GM12878 (cell line): ENCODE results near the gene ARAP2. TPM values are rescaled to one million over a fixed set of nuclear protein-coding genes. Genes with fewer than 3 reads are reported as not detected.

Experiments
- ATAC-seq: fragments of 200-7000 bp; cut with Tn5 transposase; 3 replicates; pipeline ENCODE4 v1.9.1; 2020; ENCODE audit warnings: mild to moderate bottlenecking, moderate library complexity
- BruUV-seq: library from RNA; stranded (reverse); fragments of 400-500 nt; replicated peaks from 2 replicates; lab custom pipeline; 2021; lab: Mats Ljungman, UMichigan
- CTCF ChIA-PET: fragments of 300-600 bp; sonication (Branson Sonifier 250); formaldehyde crosslinking; extraction: SDS; loops from one replicate; lab custom pipeline; 2021; ENCODE audit warnings: inconsistent platforms; lab: Yijun Ruan, JAX
- POLR2A ChIA-PET: fragments of 350-600 bp; formaldehyde crosslinking; extraction: SDS; loops from one replicate; lab custom pipeline; 2021; ENCODE audit warnings: inconsistent platforms; lab: Charles Lee
- RAD21 ChIA-PET: fragments of 300-600 bp; sonication (Branson Sonifier 250); formaldehyde crosslinking; loops from one replicate; lab custom pipeline; 2023; ENCODE audit warnings: antibody characterized with exemption; ENCODE audit not compliant: unreplicated experiment; lab: Charles Lee
- SMC1A ChIA-PET: fragments of 300-600 bp; sonication (Branson Sonifier 250); formaldehyde crosslinking; loops from one replicate; lab custom pipeline; 2023; ENCODE audit not compliant: unreplicated experiment, uncharacterized antibody; lab: Charles Lee
- DNase-seq: peaks from one replicate; pipeline ENCODE4 v3.0.0-alpha.2; 2011; ENCODE audit warnings: low read depth, low spot score
- FAIRE-seq: peaks from 3 replicates; lab custom pipeline; 2011; peaks lifted over from hg19 to GRCh38; lab: Jason Lieb, UNC
- H2AFZ ChIP-seq: 2 replicates; pipeline ENCODE4 v1.6.0; 2011; ENCODE audit warnings: low read depth, low read length, control low read depth; ENCODE audit not compliant: control insufficient read depth
- H3K27ac ChIP-seq: 2 replicates; pipeline ENCODE4 v1.5.1; 2011; ENCODE audit warnings: control low read depth; ENCODE audit not compliant: control insufficient read depth, insufficient read depth
- H3K27me3 ChIP-seq, 2 experiments: replicated peaks in 1 of 2; 2 replicates each; pipeline versions ENCODE4 v1.6.0 to v1.6.1; 2011; ENCODE audit warnings: low read length in 1 of 2; ENCODE audit not compliant: control insufficient read depth in 2 of 2, insufficient read depth in 2 of 2
- H3K36me3 ChIP-seq, 2 experiments: 2 replicates each; pipeline ENCODE4 v1.5.1; 2011; ENCODE audit warnings: low read length in 1 of 2; ENCODE audit not compliant: control insufficient read depth in 2 of 2, insufficient read depth in 2 of 2
- H3K4me1 ChIP-seq: 2 replicates; pipeline ENCODE4 v1.6.1; 2011; ENCODE audit warnings: mild to moderate bottlenecking, low read length, moderate library complexity, mixed read lengths; ENCODE audit not compliant: control insufficient read depth, insufficient read depth
- H3K4me2 ChIP-seq: 2 replicates; pipeline ENCODE4 v1.6.0; 2011; ENCODE audit warnings: control low read depth; ENCODE audit not compliant: control insufficient read depth, insufficient read depth
- H3K4me3 ChIP-seq: fragments of 200-600 bp; sonication (generic); 2 replicates; pipeline ENCODE4 v1.5.1; 2016
- H3K79me2 ChIP-seq: 2 replicates; pipeline ENCODE4 v1.6.0; 2011; ENCODE audit warnings: low read length; ENCODE audit not compliant: control insufficient read depth, insufficient read depth
- H3K9ac ChIP-seq: 2 replicates; pipeline ENCODE4 v1.8.0; 2011; ENCODE audit warnings: low read length, control low read depth, mixed read lengths; ENCODE audit not compliant: control insufficient read depth, insufficient read depth
- H3K9me3 ChIP-seq: replicated peaks from 3 replicates; pipeline ENCODE4 v1.5.1; 2011; ENCODE audit warnings: mild to moderate bottlenecking, low read length; ENCODE audit not compliant: control insufficient read depth, insufficient read depth
- H4K20me1 ChIP-seq: 2 replicates; pipeline ENCODE4 v1.6.0; 2011; ENCODE audit not compliant: control insufficient read depth, insufficient read depth
- EED ChIP-seq: sonication (generic); IDR thresholded peaks from 2 replicates; pipeline ENCODE4 v1.6.1; 2016; ENCODE audit warnings: antibody characterized with exemption, low read depth
- NFIC ChIP-seq: IDR thresholded peaks from 2 replicates; pipeline ENCODE4 v1.6.1; 2012; ENCODE audit warnings: low read depth, mild to moderate bottlenecking, inconsistent platforms, low read length, moderate library complexity
- RUNX3 ChIP-seq: IDR thresholded peaks from 2 replicates; pipeline ENCODE4 v1.6.1; 2012; ENCODE audit warnings: low read length, inconsistent platforms
- WGBS: methylation state at CpG from one replicate; pipeline ENCODE4 v1.1.6; 2016; ENCODE audit warnings: low lambda C conversion rate; ENCODE audit not compliant: insufficient replicate concordance, insufficient coverage; ENCODE audit errors: missing lambda C conversion rate; 5-methylcytosine and 5-hydroxymethylcytosine counted together
- in situ Hi-C: fragments of 300-500 bp; cut with MboI; formaldehyde crosslinking; loops from 9 replicates; pipeline ENCODE4 v1.14.3; 2018; ENCODE audit warnings: mixed read lengths
- intact Hi-C: fragments of 100-400 bp; cut with micrococcal nuclease; formaldehyde crosslinking; loops from one replicate; pipeline ENCODE4 v1.14.2; 2022; ENCODE audit not compliant: unreplicated experiment
- polyA plus RNA-seq, 11 experiments: library from polyadenylated mRNA; depleted of rRNA in 4 of 11; unstranded in 6 of 11; stranded (reverse) in 5 of 11; fragments of >200 nt; fragmentation: Nextera tagmentation in 4 of 11; fragmentation: Illumina TruSeq in 1 of 11; extraction: Ambion mirVana in 4 of 11; extraction: Trizol in 1 of 11; gene quantifications; 1 replicate in 1 of 11; 2 replicates in 10 of 11; pipeline versions ENCODE4 v1.2.1 to v1.2.3, GENCODE V29; 2011 to 2016; ENCODE audit warnings: inconsistent platforms in 2 of 11, missing spikeins in 2 of 11, low read depth in 1 of 11
- total RNA-seq, 4 experiments: library from RNA; depleted of rRNA in 3 of 4; stranded (reverse); fragments of >200 nt in 3 of 4; fragmentation: Illumina TruSeq in 1 of 4; extraction: Trizol in 1 of 4; gene quantifications; 2 replicates each; pipeline versions ENCODE4 v1.2.1 to v1.2.3, GENCODE V29; 2013 to 2021
- TF ChIP-seq, protein P1 (sequence below): IDR thresholded peaks from 2 replicates; pipeline ENCODE4 v1.6.1; 2012; ENCODE audit warnings: low read depth, low read length, improper control_type of control experiment
- TF ChIP-seq, protein P2 (sequence below), 3 experiments: IDR thresholded peaks in 2 of 3; conservative IDR thresholded peaks in 1 of 3; 2 replicates each; pipeline ENCODE4 v1.5.1; 2011; ENCODE audit warnings: low read depth in 3 of 3, low read length in 3 of 3, mild to moderate bottlenecking in 3 of 3, control low read depth in 2 of 3, moderate library complexity in 2 of 3, inconsistent platforms in 1 of 3, mixed read lengths in 1 of 3; ENCODE audit not compliant: control insufficient read depth in 2 of 3, insufficient read depth in 1 of 3; ENCODE audit errors: extremely low read depth in 1 of 3

ARAP2 gene
- total and polyA plus RNA-seq, 10 of the 15 experiments (the other 5 are each of a cell fraction or from before 2014, with no cell fraction given): 5.4 to 36.1 (median 12.2) TPM

DNA sequence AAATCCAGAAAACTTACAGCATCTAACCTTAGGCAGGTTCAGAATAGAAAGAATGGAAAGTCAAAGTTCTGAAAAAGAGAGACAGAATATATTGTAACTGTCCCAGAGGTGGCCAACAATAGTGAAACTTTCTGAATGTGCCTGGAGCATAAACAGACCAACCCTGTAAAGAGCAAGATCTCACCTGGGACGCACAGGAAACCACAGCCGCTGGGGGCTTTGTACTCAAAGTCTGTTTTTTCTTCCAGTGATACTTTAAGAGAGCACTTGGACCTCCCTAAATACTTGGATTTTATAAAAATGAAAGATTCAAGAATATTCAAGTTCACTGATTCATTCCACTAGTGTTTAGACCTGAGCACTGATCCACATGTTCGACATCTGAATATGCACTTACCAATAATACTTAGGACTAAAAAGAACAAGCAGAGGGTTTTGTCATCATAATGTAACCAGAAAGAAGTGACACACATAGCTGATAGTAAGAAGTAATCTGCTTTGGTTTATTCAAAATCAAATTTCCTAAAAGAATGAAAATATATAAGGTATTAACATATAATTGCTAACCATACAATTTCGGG lies 35.3 kb downstream of the ARAP2 start:
- SMC1A ChIA-PET: interaction anchor here (0.9 to 3.2 kb wide), 5 partner anchors 9 to 141 kb away, joined by 3 to 12 read pairs (median 3); no protein-coding TSS in a partner anchor
- ATAC-seq: peak; percentile 64

More for the DNA sequence above, 35.3 kb downstream of the ARAP2 start:
- in situ Hi-C loops: no loop called here
- H3K4me3 ChIP-seq: no peak overlapping the region
- peaks cover 1% of the 10 kb centered on the region for H3K79me2 ChIP-seq
- H2AFZ ChIP-seq: no peak overlapping the region
- no TSS peak for BruUV-seq
- ChIA-PET CTCF (interaction anchor here (1.0 to 1.1 kb wide), 2 partner anchors 16 to 191 kb away, joined by 3 read pairs; no protein-coding TSS in a partner anchor), POLR2A (interaction anchor here (1.1 kb wide), 1 partner anchor 9 kb away, joined by 3 read pairs; no protein-coding TSS in a partner anchor), RAD21 (interaction anchor here (1.0 to 1.6 kb wide), 3 partner anchors 20 to 34 kb away, joined by 3 read pairs; no protein-coding TSS in a partner anchor)
- FAIRE-seq (peak; percentile 93), DNase-seq (no peak)
- TF ChIP-seq, protein P1, sequence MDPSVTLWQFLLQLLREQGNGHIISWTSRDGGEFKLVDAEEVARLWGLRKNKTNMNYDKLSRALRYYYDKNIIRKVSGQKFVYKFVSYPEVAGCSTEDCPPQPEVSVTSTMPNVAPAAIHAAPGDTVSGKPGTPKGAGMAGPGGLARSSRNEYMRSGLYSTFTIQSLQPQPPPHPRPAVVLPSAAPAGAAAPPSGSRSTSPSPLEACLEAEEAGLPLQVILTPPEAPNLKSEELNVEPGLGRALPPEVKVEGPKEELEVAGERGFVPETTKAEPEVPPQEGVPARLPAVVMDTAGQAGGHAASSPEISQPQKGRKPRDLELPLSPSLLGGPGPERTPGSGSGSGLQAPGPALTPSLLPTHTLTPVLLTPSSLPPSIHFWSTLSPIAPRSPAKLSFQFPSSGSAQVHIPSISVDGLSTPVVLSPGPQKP: no peak
- TF ChIP-seq EED (0 out of 2 replicates have a peak, but pooled peaks have one; percentile 38), RUNX3 (peak; percentile 88), NFIC (0 out of 2 replicates have a peak, but pooled peaks have one; percentile 19)
- TF ChIP-seq, protein P2, sequence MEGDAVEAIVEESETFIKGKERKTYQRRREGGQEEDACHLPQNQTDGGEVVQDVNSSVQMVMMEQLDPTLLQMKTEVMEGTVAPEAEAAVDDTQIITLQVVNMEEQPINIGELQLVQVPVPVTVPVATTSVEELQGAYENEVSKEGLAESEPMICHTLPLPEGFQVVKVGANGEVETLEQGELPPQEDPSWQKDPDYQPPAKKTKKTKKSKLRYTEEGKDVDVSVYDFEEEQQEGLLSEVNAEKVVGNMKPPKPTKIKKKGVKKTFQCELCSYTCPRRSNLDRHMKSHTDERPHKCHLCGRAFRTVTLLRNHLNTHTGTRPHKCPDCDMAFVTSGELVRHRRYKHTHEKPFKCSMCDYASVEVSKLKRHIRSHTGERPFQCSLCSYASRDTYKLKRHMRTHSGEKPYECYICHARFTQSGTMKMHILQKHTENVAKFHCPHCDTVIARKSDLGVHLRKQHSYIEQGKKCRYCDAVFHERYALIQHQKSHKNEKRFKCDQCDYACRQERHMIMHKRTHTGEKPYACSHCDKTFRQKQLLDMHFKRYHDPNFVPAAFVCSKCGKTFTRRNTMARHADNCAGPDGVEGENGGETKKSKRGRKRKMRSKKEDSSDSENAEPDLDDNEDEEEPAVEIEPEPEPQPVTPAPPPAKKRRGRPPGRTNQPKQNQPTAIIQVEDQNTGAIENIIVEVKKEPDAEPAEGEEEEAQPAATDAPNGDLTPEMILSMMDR (IDR thresholded peaks at IDR 0.05 in 2 of 3, conservative IDR thresholded peaks at IDR 0.05 in 1 of 3; ENCODE audit: control insufficient read depth in 2 of 3, extremely low read depth in 1 of 3, insufficient read depth in 1 of 3, low read depth in 3 of 3, low read length in 3 of 3): no peak
- no peaks in the 10 kb centered on the region for H3K27me3 ChIP-seq
- no peaks in the 10 kb centered on the region for H3K9me3 ChIP-seq
- no peak overlapping the region for H3K9ac ChIP-seq
- H3K4me2 ChIP-seq: 0 out of 2 replicates have a peak overlapping the region, but pooled peaks have one; percentile 1
- H3K4me1 ChIP-seq: peaks cover 21% of the 10 kb centered on the region
- intact Hi-C loops: loop anchor here (5.0 kb wide), 1 partner anchor 113 kb away; no protein-coding TSS in a partner anchor
- peak overlapping the region; percentile 6; the same call in 1 of the 2 replicates for H3K27ac ChIP-seq
- WGBS: 28% methylated on average over 4 of the region's 4 CpGs
- peaks cover 0 to 6% of the 10 kb centered on the region in 2 experiments; a peak in 2 of 4 replicates for H3K36me3 ChIP-seq
- no peaks in the 10 kb centered on the region; the same call in 1 of the 2 replicates for H4K20me1 ChIP-seq
